GM10847 (cell line): Measurements from ENCODE around the gene KIFC3.
A peak's percentile ranks its signal among the peaks of the same experiment; 100 is the strongest.

Experiments
- POLR2A ChIP-seq: IDR thresholded peaks from 2 replicates; pipeline ENCODE4 v1.6.1; 2011; ENCODE audit not compliant: insufficient read length; ENCODE audit errors: extremely low read depth

The KIFC3 gene

DNA sequence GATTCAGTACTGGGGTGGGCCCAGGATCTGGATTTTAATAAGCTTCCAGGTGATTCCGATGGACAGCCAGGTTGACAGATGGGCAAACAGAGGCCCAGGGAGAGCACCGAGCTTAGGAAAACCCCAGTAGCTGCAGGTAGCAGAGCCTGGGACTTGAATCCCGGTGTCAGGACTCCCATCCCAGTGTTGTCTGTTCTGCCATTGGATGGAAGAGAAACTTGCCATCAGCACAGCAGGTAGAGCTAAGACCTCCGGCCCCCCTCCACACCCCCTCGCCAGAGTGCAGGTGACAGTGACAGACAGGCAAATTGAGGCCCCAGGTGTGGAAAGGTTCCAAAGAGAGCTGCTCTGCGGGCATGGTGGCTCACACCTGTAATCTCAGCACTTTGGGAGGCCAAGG lies 54.3 kb downstream of the KIFC3 start:
- TF ChIP-seq POLR2A: no peak

DNA sequence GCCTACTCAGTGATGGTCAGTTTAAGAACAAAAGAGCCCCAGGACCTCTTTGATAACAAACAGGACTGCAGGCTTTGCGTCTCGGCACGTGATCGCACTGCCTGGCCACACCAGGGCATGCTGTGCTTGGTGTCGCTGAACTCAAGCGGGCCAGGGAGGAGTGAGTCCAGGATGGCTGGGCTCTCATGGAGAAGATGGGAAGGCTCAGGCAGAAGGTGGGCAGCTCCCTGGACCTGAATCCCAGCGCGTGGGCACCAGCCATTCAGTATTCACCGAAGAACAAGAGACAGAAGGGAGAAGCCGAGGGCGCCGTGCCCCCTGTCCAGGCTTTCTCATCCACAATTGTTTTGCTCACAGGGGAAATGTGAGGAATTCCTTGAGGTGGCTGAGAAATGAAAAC lies 54.8 kb downstream of the KIFC3 start:
- TF ChIP-seq POLR2A: no peak

DNA sequence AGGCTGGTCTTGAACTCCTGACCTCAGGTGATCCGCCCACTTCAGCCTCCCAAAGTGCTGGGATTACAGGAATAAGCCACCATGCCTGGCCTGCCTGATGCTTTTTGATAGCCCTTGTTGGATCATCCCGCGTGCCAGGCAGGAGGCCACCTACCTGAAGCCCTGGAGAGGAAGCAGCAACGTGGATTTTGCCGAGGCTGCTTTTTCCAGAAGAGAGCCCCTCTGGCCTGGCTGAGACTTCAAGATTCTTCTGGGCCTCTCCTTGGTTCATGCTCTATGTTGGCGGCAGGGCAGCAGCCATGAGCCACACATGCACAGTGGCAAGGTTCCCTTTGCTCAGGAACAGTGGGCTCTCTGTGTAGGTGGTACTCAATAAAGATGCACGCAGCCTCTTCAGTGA lies 55.2 kb downstream of the KIFC3 start:
- no peak for TF ChIP-seq POLR2A

DNA sequence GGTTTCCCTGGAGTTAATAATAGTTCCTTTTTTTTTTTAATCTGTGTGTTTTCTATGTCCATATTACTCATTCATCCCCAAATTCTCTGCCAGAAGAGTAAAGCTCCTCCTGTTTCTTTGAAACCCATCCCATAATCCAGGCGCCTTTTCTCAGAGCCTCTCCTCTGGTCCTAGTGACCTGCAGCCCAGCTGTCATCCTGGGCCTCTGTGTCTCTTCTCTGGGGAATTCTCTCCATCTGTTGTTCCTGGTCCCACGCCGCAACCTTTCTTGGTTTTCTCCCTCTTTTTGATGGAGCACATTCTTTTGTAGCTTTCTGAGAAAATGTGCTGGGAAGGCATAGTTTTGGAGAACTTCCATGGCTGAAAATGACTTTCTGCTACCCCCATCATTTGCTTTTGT lies 56.5 kb downstream of the KIFC3 start:
- no peak for TF ChIP-seq POLR2A

DNA sequence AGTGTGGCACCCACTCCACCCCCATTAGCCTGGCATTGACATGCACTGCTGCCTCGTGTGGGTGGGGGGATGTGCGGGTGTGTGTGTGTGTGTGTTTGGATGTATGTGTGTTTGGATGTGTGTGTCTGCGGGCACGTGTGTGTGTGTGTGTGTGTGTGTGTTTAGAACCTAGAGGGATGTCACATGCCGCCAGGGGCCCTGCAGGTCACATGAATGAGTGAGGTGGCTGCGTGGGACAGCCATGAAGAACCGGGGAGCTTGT lies 57.7 kb downstream of the KIFC3 start:
- TF ChIP-seq POLR2A: no peak

DNA sequence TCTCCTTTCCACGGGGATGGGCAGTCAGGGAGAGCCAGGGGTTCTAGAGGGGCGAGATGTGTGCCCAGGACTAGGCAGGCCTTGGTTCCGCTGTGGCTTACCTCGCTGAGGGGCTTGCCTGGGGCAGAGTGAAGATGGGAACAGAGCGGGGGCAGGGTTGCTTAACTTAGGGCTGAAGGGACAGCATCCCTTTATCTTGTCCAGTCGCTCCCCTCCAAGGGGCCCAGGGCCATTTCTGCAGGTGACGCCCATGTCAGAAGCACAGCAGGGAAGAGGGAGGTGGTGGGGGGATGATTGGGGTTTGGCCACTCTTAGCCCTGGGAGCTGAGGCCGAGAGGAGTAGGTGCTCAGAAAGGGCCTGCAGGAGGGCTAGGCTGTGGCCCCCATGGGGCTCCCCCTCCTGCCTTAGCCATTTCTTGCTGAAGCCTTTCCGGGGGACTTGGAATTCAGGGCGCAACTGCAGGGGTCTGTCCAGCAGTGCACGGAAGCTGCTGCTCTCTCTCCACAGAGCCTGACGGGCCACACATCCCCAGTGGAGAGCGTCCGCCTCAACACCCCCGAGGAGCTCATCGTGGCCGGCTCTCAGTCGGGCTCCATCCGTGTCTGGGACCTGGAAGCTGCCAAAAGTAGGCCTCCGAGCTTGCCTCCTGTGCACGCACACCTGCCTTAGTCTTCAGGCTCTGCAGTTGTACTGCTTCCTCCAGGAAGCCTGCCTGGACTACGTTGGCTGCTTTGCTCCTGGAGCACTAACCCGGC lies 58.2 kb downstream of the KIFC3 start:
- no peak for TF ChIP-seq POLR2A

DNA sequence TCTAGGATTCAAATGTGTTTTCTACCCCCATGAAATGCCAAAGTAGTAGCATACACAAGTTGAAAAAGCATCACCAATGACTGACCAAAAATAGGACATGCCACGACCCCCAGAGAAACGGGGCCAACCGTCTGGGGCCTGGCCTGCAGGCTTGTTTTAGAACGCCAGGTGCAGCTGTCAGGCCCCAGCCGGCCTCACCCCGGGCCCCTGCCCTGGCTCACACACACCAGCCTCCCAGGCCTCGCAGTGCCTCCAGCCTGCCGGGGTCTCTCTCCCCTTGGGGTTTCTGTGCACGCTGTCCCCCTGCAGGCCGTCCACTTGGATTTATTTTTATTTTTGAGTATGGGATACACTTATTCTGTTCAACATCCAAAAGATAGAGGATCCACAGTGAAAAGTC lies 58.8 kb downstream of the KIFC3 start:
- TF ChIP-seq POLR2A: no peak

DNA sequence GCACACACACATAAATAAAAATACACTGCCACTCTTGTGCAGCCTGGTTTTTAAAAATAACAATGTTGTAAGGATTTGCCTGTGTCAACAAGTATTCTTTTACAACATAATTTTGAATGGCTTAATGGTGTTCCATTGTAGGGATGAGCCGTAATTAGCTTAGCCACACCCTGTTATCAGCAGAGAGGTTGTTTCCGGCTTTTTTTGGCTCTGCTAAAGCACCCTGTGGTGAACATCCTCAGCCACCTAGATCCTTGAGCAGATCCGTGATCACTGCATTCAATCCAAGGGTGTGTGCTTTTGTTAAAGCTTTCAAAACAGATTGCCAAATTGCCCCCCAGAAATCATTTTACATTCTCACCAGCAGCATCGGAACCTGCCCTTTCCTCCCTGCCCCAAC lies 59.7 kb downstream of the KIFC3 start:
- TF ChIP-seq POLR2A: no peak

DNA sequence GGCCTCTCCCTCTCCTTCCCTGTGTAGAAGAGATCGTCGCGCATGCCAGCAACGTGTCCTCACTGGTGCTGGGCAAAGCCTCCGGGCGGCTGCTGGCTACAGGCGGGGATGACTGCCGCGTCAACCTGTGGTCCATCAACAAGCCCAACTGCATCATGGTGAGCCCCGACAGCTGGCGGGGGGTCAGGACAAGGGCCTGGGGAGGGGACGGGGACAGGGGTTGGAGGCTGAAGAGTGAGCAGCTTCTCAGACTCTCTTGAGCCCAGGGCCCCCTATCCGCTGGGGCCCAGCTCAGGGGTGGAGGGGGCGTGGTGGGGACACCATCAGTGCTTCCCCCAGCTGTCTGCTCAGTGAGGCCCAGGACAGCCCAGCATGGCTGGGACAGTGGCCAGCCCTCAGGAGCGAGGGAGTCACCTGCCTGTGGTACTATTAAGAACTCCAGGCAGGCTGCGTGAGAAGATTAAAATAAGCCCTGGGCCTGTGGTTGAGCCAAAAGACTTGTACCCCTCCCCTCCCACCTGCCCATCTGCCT lies 60.6 kb downstream of the KIFC3 start:
- TF ChIP-seq POLR2A: no peak

DNA sequence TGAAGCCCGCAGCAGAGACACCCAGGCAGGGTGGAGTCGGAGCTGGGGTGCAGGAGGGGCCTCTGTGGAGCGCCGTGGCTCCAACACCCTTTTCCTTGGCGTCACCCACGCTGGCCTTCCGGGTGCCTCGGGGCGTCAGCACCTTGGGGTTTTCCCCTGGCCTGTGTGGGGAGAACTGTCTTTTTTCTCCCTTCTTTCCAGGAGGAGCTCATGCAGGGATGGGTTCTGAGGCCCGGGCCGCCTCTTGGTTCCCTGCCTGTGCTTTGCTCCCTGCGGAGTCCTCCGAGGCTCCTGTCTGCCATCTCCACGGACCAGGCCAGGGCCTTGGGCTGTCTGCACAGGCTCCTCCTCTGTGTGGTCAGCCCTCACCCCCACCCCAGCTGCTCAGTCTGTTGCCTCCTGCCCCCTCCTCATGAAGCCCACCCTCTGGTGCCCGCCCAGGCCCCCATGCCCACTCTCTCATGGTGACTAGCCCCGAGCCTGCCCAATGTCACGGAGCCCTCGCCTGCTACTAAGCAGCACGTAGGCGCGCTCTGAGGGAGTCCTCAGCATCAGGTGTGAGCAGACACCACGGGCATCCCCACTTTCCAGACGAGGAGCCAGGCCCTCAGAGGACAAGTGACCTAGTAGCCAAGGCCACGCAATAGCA lies 61.7 kb downstream of the KIFC3 start:
- no peak for TF ChIP-seq POLR2A

DNA sequence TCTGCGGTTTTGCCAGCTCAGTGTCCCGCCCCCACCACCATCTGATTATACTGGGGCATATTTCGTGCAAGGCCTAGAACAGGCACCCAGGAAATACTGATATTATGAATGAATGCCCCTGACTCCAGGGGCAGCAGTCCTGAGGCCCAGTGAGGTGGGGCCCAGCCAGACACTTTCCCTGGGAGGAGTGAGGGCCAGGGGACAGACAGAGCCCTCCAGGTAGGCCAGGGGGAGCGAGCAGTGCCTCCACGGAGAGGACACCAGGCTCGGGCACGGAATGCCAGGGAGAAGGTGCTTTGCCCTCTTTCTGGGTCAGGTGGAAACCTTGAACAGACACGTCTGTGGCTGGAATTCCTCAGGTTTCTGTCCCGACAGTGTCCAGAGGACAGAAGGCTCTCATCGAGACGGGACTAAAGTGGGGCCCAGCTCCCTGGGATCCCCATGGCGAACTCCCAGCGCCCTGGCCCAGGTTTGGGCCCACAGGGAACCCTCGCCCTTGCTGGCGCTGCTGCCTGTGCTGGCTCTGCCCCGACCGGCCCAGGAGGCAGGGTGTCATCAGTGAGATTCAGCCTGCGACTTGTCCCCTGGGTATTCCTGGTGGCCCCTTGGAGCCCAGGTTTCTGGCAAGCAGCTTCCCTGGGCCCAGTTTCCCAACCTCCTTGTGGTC lies 62.4 kb downstream of the KIFC3 start:
- TF ChIP-seq POLR2A: no peak

DNA sequence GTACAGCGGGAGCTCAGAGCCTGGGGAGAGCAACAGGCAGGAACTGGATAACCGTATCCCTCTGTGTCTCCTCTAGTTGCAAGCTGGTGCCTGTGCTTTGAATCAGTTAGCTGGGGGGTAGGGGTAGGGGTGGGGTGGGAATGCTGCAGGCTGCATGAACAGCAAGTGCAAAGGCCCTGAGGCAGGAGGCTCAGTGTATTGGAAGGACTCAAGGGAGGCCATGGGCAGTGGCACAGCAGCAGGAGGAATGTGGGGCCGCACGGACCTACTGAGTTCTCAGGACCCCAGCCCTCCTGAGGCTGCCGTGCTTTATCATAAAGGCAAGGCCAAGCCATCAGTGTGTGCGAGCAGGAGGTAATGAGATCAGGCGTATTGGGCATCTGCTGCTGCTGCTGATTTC lies 63.4 kb downstream of the KIFC3 start:
- no peak for TF ChIP-seq POLR2A

DNA sequence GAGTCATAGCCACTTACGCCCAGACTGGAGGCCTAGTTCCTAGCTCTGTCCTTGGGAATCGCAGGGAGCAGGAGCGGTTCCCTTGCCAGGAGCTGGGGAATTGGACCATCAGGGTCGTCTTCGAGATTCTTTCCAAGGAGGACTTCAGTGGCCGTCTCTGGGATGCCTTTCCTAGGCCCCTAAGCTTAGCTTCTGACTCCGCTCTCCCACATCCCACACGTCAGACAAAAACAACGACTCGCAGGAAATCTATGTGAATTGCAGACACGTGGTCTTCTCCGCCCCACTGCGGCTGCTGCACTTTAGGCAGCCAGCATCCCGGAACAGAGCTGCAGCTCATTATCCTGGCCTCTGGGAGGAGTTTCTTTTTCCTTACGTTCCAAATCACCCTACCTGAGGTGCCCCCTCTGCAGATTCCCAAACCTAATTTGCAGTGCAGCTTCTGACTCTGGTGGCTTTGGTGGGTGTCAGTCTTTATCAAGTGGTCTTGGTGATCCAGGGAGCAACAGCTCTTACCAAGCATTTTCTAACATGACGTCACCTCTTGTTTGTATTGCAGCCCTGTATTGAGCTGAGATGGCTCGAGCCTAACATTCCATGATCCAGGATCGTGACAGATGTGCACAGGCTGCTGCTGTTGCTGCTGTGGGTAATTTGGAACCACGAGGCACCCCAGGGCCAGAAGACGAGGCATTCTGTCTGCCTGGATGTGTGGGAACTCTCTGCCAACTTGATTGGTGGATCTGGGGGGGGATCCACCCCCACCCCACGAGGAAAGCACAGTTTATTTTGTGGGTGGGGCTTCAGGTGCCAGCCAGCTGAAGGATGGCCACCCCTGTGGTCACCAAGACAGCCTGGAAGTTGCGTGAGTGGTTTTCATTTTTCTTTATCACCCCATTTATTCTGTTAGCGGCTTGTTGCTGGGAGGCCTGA lies 65.6 kb downstream of the KIFC3 start:
- TF ChIP-seq POLR2A: no peak

DNA sequence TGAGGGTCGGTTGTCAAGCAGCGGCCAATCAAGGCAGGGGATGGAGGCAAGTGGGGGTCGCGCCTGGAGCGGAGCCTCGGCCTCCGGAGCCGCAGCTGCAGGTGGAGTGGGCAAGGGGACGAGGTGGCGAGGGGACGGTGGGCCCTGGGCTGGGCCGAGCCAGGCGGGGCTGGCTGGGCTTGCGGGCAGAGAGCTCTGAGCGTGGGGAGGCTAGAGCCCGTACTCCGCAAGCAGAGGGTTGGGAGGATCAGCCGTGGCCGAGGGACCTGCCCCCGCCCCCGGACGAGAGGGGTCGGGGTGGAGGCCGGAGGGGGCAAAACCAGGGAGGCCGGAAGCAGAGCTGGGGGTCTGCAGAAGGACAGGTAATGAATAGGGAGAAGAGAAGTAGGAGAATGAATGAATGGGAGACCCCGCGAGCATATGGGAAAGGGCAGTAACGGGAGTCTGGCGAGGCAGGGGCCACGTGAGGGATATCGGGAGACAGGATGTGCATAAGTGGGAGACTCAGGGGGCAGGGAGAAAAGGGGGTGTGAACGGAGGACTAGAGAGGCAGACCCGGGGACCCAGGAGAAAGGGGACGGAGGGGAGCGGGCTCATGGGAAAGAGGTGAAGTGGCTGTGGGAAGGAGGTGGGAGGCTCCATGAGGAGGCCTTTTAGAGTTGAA lies 66.4 kb downstream of the KIFC3 start, which contains the start of gene KATNB1:
KATNB1 (plus strand) TSS at position 16 of the 664 bp plus-strand sequence. CDS start 1,474 bp downstream, outside the sequence.
- peak; percentile 45 for TF ChIP-seq POLR2A

DNA sequence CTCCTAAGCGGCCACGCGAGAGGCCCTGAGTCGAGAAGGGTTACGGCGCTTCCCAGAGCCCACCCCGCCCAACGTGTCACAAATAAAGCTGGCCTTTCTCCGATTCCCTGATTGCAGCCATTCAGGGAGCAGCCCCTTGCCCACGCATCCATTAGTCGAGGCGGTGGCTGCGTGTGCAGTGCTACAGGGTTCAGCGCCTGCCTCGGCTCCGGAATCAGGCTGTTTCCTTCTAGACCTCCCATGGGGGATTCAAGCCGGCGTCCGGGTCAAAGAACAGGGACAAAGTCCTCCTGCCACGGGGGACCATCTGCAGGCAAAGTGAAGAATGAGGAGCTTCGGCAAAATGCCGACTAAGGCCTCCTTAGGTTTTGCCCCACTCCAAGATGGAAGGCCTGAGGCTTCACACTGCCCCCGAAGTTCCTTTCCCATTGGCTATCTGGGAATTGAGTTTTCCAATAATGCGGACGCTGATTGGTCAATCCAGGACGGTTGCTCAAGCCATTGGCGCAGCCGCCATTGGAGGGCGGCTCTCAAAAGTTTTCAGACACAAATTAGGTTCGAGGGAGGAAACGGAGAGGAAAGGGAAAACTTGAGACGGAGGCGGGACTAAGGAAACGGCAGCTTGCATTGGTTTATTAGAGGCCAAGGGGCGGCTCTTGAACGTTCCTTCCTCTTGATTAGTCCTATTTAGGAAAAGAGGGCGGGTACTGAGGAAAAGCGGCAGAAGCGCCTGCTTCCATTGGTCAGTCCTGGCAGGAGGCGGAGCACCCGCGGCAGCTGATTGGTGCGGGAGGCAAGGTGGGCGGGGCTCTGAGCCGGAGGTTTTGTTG lies 67.2 kb downstream of the KIFC3 start:
- peak; percentile 20 for TF ChIP-seq POLR2A
